Adipose tissue (tissue), 3 donors: Measurements from ENCODE around the gene MMP24OS. TPM values are rescaled to one million over a fixed set of nuclear protein-coding genes. Genes with fewer than 3 reads are reported as not detected.

Experiments
- H3K27ac ChIP-seq: one replicate; pipeline ENCODE4 v1.5.1; 2013; ENCODE audit warnings: low read depth, low read length
- WGBS, 3 donors: extraction: QIAGEN DNeasy Blood & Tissue Kit; methylation state at CpG; one replicate each; pipeline ENCODE4 v1.1.7; 2013; 5-methylcytosine and 5-hydroxymethylcytosine counted together
- polyA plus RNA-seq, 3 donors: library from polyadenylated mRNA; stranded (reverse); fragments of 200-250 nt; gene quantifications; one replicate each; pipeline ENCODE4 v1.2.3, GENCODE V29; 2013
- donor health status: healthy with polysubstance abuse.
- donor health status: Bipolar disorder and iron deficiency.
- donor health status: healthy.

MMP24OS gene
- polyA plus RNA-seq, 3 donors, result 17.8 to 70.2 (median 57.9) TPM

- H3K27ac ChIP-seq, result no peak overlapping the region
- 17 to 22% (median 20%) methylated on average over 24 of the region's 24 CpGs for WGBS, 3 donors
Observed at GRCh38 chr20:35283441-35284266, 5.7 kb upstream of the MMP24OS start.

- no peak overlapping the region for H3K27ac ChIP-seq
- 96 to 98% (median 97%) methylated on average over 8 to 10 of the region's 10 CpGs for WGBS, 3 donors
Observed at GRCh38 chr20:35281506-35282101, 3.7 kb upstream of the MMP24OS start.

- 92 to 96% (median 93%) methylated on average over 6 of the region's 6 CpGs for WGBS, 3 donors
- no peak overlapping the region for H3K27ac ChIP-seq
Observed at GRCh38 chr20:35280523-35280922, 2.6 kb upstream of the MMP24OS start.

GRCh38 chr20:35279533-35280174, 1.7 kb upstream of the MMP24OS start:
- 83 to 94% (median 89%) methylated on average over 7 of the region's 7 CpGs for WGBS, 3 donors

GRCh38 chr20:35279040-35279439, 1.1 kb upstream of the MMP24OS start:
- H3K27ac ChIP-seq, result no peak overlapping the region
- 87 to 98% (median 91%) methylated on average over 5 of the region's 5 CpGs for WGBS, 3 donors

More at GRCh38 chr20:35279533-35280174, 1.7 kb upstream of the MMP24OS start:
- no peak overlapping the region for H3K27ac ChIP-seq

- 9 to 11% (median 10%) methylated on average over 10 of the region's 10 CpGs for WGBS, 3 donors
Observed at GRCh38 chr20:35277127-35277526, 795 bp downstream of the MMP24OS start.

GRCh38 chr20:35276408-35276807, 1.5 kb downstream of the MMP24OS start:
- WGBS, 3 donors, result 90 to 93% (median 92%) methylated on average over 6 of the region's 6 CpGs
- H3K27ac ChIP-seq, result no peak overlapping the region

More at GRCh38 chr20:35277127-35277526, 795 bp downstream of the MMP24OS start:
- H3K27ac ChIP-seq, result peak overlapping the region; percentile 92

- WGBS, 3 donors, result 87 to 92% (median 88%) methylated on average over 11 to 12 of the region's 12 CpGs
- no peak overlapping the region for H3K27ac ChIP-seq
Observed at GRCh38 chr20:35275741-35276251, 2.1 kb downstream of the MMP24OS start.

GRCh38 chr20:35274172-35275092, 3.5 kb downstream of the MMP24OS start:
- 87 to 91% (median 89%) methylated on average over 23 to 24 of the region's 24 CpGs for WGBS, 3 donors
- H3K27ac ChIP-seq, result no peak overlapping the region

- whole genome bisulfite sequencing, 3 donors, result 72 to 80% (median 75%) methylated on average over 13 of the region's 13 CpGs
- H3K27ac ChIP-seq, result no peak overlapping the region
Observed at GRCh38 chr20:35273449-35274171, 4.3 kb downstream of the MMP24OS start.

- no peak overlapping the region for H3K27ac ChIP-seq
- 67 to 76% (median 74%) methylated on average over 7 of the region's 7 CpGs for WGBS, 3 donors
Observed at GRCh38 chr20:35271904-35272303, 6.0 kb downstream of the MMP24OS start.

- WGBS, 3 donors, result 82 to 89% (median 88%) methylated on average over 20 of the region's 20 CpGs
- H3K27ac ChIP-seq, result no peak overlapping the region
Observed at GRCh38 chr20:35271073-35271882, 6.6 kb downstream of the MMP24OS start.

GRCh38 chr20:35270021-35270902, 7.7 kb downstream of the MMP24OS start:
- H3K27ac ChIP-seq, result no peak overlapping the region
- WGBS, 3 donors, result 82 to 90% (median 88%) methylated on average over 19 of the region's 19 CpGs

- H3K27ac ChIP-seq, result no peak overlapping the region
- WGBS, 3 donors, result 44 to 58% (median 56%) methylated on average over 14 of the region's 14 CpGs
Observed at GRCh38 chr20:35269055-35269781, 8.7 kb downstream of the MMP24OS start.

GRCh38 chr20:35267092-35267491, 10.8 kb downstream of the MMP24OS start:
- 88 to 95% (median 89%) methylated on average over 16 of the region's 16 CpGs for WGBS, 3 donors

More at GRCh38 chr20:35267092-35267491, 10.8 kb downstream of the MMP24OS start:
- no peak overlapping the region for H3K27ac ChIP-seq
